Mesendoderm (in vitro differentiated cells): ENCODE results near the gene LDLRAD2.
"Not testable (repeated sequence)": the region's sequence is repeated elsewhere in the genome, so short reads cannot be mapped to it uniquely, and the experiment has no call there.

ENCODE experiments used
- DNase-seq: peaks from one replicate; pipeline ENCODE4 v3.0.0; 2013
- H2AK5ac ChIP-seq: 2 replicates; pipeline ENCODE4 v1.6.1; 2013; ENCODE audit warnings: low read length, inconsistent platforms
- H2BK120ac ChIP-seq: 2 replicates; pipeline ENCODE4 v1.6.1; 2013; ENCODE audit warnings: low read depth, mild to moderate bottlenecking, low read length, moderate library complexity, mixed read lengths
- H2BK15ac ChIP-seq: replicated peaks from 2 replicates; pipeline ENCODE4 v1.6.1; 2013; ENCODE audit warnings: low read depth, mild to moderate bottlenecking, moderate library complexity
- H2BK5ac ChIP-seq: 2 replicates; pipeline ENCODE4 v1.6.1; 2013; ENCODE audit warnings: low read length, inconsistent platforms
- H3K18ac ChIP-seq: 2 replicates; pipeline ENCODE4 v1.6.1; 2013; ENCODE audit warnings: mild to moderate bottlenecking, low read length, mixed read lengths
- H3K23ac ChIP-seq: one replicate; pipeline ENCODE4 v1.6.1; 2013; ENCODE audit warnings: low read length
- H3K27ac ChIP-seq: 2 replicates; pipeline ENCODE4 v1.5.1; 2013; ENCODE audit warnings: low read depth, mild to moderate bottlenecking, inconsistent platforms, low read length, moderate library complexity
- H3K27me3 ChIP-seq: 2 replicates; pipeline ENCODE4 v1.6.1; 2013; ENCODE audit warnings: low read length, control low read depth, mild to moderate bottlenecking, inconsistent platforms; ENCODE audit not compliant: insufficient read depth, poor library complexity
- H3K36me3 ChIP-seq: 2 replicates; pipeline ENCODE4 v1.6.1; 2013; ENCODE audit warnings: low read length, inconsistent platforms; ENCODE audit not compliant: control insufficient read depth, insufficient read depth
- H3K4ac ChIP-seq: one replicate; pipeline ENCODE4 v1.6.1; 2013; ENCODE audit warnings: low read depth, mild to moderate bottlenecking, low read length, moderate library complexity
- H3K4me1 ChIP-seq: 2 replicates; pipeline ENCODE4 v1.6.1; 2013; ENCODE audit warnings: low read depth, low read length, inconsistent platforms; ENCODE audit not compliant: control insufficient read depth
- H3K4me2 ChIP-seq: 2 replicates; pipeline ENCODE4 v1.6.1; 2013; ENCODE audit warnings: low read length
- H3K4me3 ChIP-seq: 2 replicates; pipeline ENCODE4 v1.5.1; 2013; ENCODE audit warnings: mild to moderate bottlenecking, low read length
- H3K56ac ChIP-seq: one replicate; pipeline ENCODE4 v1.6.1; 2013; ENCODE audit warnings: low read length
- H3K79me1 ChIP-seq: 2 replicates; pipeline ENCODE4 v1.6.1; 2013; ENCODE audit warnings: low read length, inconsistent platforms
- H3K79me2 ChIP-seq: 2 replicates; pipeline ENCODE4 v1.6.1; 2013; ENCODE audit warnings: mild to moderate bottlenecking, low read length; ENCODE audit not compliant: control insufficient read depth, insufficient read depth
- H3K9ac ChIP-seq: 2 replicates; pipeline ENCODE4 v1.6.1; 2013; ENCODE audit warnings: low read length, inconsistent platforms
- H4K5ac ChIP-seq: one replicate; pipeline ENCODE4 v1.6.1; 2013; ENCODE audit warnings: low read length
- H4K8ac ChIP-seq: one replicate; pipeline ENCODE4 v1.6.1; 2013; ENCODE audit warnings: low read depth, mild to moderate bottlenecking, control low read depth, low read length, moderate library complexity
- WGBS: extraction: QIAGEN DNeasy Blood & Tissue Kit; methylation state at CpG from one replicate; pipeline ENCODE4 v1.1.7; 2013; ENCODE audit warnings: low lambda C conversion rate, missing lambda C conversion rate; ENCODE audit not compliant: insufficient coverage; ENCODE audit errors: extremely low coverage; 5-methylcytosine and 5-hydroxymethylcytosine counted together

The LDLRAD2 gene

GRCh38 chr1:21823206-21823979, 11.3 kb downstream of the LDLRAD2 start:
- no peak overlapping the region for H3K23ac ChIP-seq
- H2AK5ac ChIP-seq = no peak overlapping the region
- no peak overlapping the region for H2BK120ac ChIP-seq
- no peak overlapping the region for H3K9ac ChIP-seq
- no peak overlapping the region for H3K4me3 ChIP-seq
- H3K4ac ChIP-seq = no peak overlapping the region
- no peaks in the 10 kb centered on the region for H3K27me3 ChIP-seq
- H3K36me3 ChIP-seq = peaks cover 5% of the 10 kb centered on the region
- H3K79me1 ChIP-seq = no peaks in the 10 kb centered on the region
- no peak overlapping the region for H4K5ac ChIP-seq
- H3K79me2 ChIP-seq = no peaks in the 10 kb centered on the region
- WGBS = no CpG with 5 or more reads among the region's 44 CpGs
- H2BK5ac ChIP-seq = no peak overlapping the region
- H3K4me1 ChIP-seq = no peaks in the 10 kb centered on the region
- no peak for DNase-seq
- H3K18ac ChIP-seq = no peak overlapping the region
- H3K56ac ChIP-seq = no peak overlapping the region
- H3K4me2 ChIP-seq = no peak overlapping the region
- no peak overlapping the region for H2BK15ac ChIP-seq
- H3K27ac ChIP-seq = no peak overlapping the region
- H4K8ac ChIP-seq = no peak overlapping the region

DNA sequence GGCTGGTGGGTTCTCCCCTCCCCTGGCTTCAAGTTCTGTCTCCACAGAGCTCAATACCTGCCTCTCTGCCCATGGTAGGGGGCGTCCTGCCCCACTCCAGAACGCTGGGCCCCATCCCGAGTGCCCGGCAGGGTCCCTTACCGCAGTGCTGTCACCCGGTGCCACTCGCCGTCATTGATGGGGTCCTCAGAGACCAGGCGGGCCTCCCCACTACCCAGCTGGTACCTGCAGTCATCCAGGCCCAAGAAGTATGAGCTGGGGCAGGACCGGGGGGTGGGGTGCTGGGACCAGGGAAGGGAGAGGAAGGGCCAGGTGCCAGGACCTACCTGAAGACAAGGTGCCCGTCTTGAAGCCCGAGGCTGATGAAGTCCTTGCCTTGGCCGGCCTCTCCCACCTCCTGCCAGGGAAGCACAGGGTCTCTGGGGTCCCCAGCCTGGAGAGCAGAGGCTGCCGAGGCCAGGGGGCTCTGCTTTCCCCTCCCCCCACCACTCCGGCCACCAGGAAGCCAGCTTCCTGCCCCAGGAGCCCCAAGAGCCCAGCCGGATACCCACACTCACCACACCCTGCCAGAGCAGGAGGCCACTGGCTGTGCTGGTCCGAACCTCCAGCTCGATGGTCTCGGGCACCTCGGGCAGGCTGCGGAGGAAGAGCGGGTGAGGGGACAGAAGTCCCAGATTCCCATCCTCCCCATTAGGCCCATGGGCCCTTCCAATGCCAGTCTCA, 12.1 kb downstream of the LDLRAD2 start:
- H3K4me3 ChIP-seq = no peak overlapping the region
- H3K36me3 ChIP-seq = peaks cover 5% of the 10 kb centered on the region
- no CpG with 5 or more reads among the region's 22 CpGs for WGBS
- H3K56ac ChIP-seq = no peak overlapping the region
- H2AK5ac ChIP-seq = no peak overlapping the region
- no peak overlapping the region for H3K9ac ChIP-seq
- no peak for DNase-seq
- H3K18ac ChIP-seq = no peak overlapping the region
- no peaks in the 10 kb centered on the region for H3K27me3 ChIP-seq
- no peak overlapping the region for H4K5ac ChIP-seq
- H3K4ac ChIP-seq = no peak overlapping the region
- no peak overlapping the region for H4K8ac ChIP-seq
- no peaks in the 10 kb centered on the region for H3K4me1 ChIP-seq
- H2BK15ac ChIP-seq = no peak overlapping the region
- no peak overlapping the region for H2BK120ac ChIP-seq
- H3K79me2 ChIP-seq = no peaks in the 10 kb centered on the region
- no peak overlapping the region for H2BK5ac ChIP-seq
- H3K4me2 ChIP-seq = no peak overlapping the region
- no peaks in the 10 kb centered on the region for H3K79me1 ChIP-seq
- no peak overlapping the region for H3K23ac ChIP-seq
- no peak overlapping the region for H3K27ac ChIP-seq

DNA sequence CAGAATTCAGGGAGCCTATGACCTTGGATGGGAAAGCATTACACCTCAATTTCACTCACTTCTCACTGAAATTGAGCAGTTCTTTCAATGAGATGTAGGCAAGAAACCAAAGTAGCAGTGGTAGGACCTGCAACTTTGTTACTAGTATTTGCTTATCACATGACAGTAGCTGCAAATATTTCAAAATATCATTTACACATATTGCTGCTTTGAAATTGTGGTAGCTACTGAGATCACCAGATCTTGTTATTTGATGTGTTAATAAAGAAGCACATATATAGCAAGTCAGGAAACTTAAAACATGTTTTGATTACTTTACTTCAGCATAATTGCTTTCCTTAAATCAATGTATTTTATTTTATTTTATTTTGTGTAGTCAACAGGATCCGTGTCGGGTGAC, 12.9 kb downstream of the LDLRAD2 start:
- Histone ChIP-seq H3K27me3 (no peaks in the 10 kb centered on the region), H3K4me1 (no peaks in the 10 kb centered on the region), H2BK15ac (no peak overlapping the region), H3K4ac (no peak overlapping the region), H3K56ac (no peak overlapping the region), H3K18ac (no peak overlapping the region), H3K27ac (no peak overlapping the region), H3K23ac (no peak overlapping the region), H2BK120ac (no peak overlapping the region), H3K4me3 (no peak overlapping the region), H3K79me2 (no peaks in the 10 kb centered on the region), H3K4me2 (no peak overlapping the region), H3K9ac (no peak overlapping the region), H4K5ac (no peak overlapping the region), H3K36me3 (peaks cover 5% of the 10 kb centered on the region), H4K8ac (no peak overlapping the region), H3K79me1 (no peaks in the 10 kb centered on the region), H2AK5ac (no peak overlapping the region), H2BK5ac (no peak overlapping the region)
- no CpG with 5 or more reads among the region's 2 CpGs for WGBS
- DNase-seq = no peak

DNA sequence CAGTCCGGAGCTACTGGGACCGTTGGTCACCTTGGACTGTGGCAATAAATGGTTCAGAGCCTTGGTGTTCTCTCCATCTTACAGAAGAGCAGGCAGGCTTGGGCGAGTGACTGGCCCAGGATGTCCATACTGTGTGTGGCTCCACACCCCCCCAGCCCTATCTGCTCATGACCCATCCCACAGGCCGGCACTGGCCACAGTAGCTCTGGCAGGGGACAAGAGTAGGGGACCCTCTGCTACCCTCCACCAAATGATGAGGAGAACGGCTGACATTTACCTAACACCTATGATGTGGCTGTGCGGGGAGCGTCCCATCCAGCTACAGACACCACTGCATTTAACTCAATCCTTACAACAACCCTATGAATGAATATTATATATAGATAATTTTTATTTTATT, 13.3 kb downstream of the LDLRAD2 start:
- H3K36me3 ChIP-seq = peaks cover 5% of the 10 kb centered on the region
- no peak overlapping the region for H4K5ac ChIP-seq

GRCh38 chr1:21826694-21827093, 14.6 kb downstream of the LDLRAD2 start:
- not testable (repeated sequence) for H3K27me3 ChIP-seq, H3K18ac ChIP-seq, H4K8ac ChIP-seq, H3K56ac ChIP-seq, H3K9ac ChIP-seq, H2AK5ac ChIP-seq, H3K27ac ChIP-seq, H3K36me3 ChIP-seq, H2BK5ac ChIP-seq, H2BK120ac ChIP-seq, H3K4me2 ChIP-seq, H4K5ac ChIP-seq, H3K79me1 ChIP-seq, H3K4me3 ChIP-seq, DNase-seq, H2BK15ac ChIP-seq, H3K4me1 ChIP-seq, H3K79me2 ChIP-seq, H3K4ac ChIP-seq, H3K23ac ChIP-seq
- WGBS = no CpG with 5 or more reads among the region's 10 CpGs

More for the DNA sequence above, 13.3 kb downstream of the LDLRAD2 start:
- Histone ChIP-seq H3K27ac (no peak overlapping the region), H4K8ac (no peak overlapping the region), H3K18ac (no peak overlapping the region), H3K79me2 (no peaks in the 10 kb centered on the region), H3K4ac (no peak overlapping the region), H2BK15ac (no peak overlapping the region), H3K56ac (no peak overlapping the region), H2BK120ac (no peak overlapping the region), H2BK5ac (no peak overlapping the region), H3K27me3 (no peaks in the 10 kb centered on the region), H3K4me1 (no peaks in the 10 kb centered on the region), H3K9ac (no peak overlapping the region), H3K4me3 (no peak overlapping the region), H3K23ac (no peak overlapping the region), H3K4me2 (no peak overlapping the region), H2AK5ac (no peak overlapping the region), H3K79me1 (no peaks in the 10 kb centered on the region)
- no CpG with 5 or more reads among the region's 7 CpGs for WGBS
- no peak for DNase-seq
